Stomach (tissue), 4 donors: ENCODE data around the gene CRYBG2.
"Not testable (repeated sequence)": the region's sequence is repeated elsewhere in the genome, so short reads cannot be mapped to it uniquely, and the experiment has no call there.

Experiments used
- EP300 ChIP-seq: sonication (generic); formaldehyde crosslinking; IDR thresholded peaks from one replicate; pipeline ENCODE4 v1.6.1; 2017; ENCODE audit warnings: antibody characterized with exemption
- POLR2A ChIP-seq, 4 donors: fragments of 450-650 bp; IDR thresholded peaks; one replicate each; pipeline ENCODE4 v1.6.1; 2016; ENCODE audit warnings: antibody characterized with exemption in 4 of 4, control low read depth in 2 of 4, mild to moderate bottlenecking in 1 of 4, moderate library complexity in 1 of 4
- TF ChIP-seq, protein P1 (sequence below), 7 experiments: fragments of 450-650 bp in 4 of 7; fragments of 200-600 bp in 3 of 7; sonication (generic) in 3 of 7; IDR thresholded peaks; one replicate each; pipeline ENCODE4 v1.5.1; 2016 to 2019; ENCODE audit warnings: antibody characterized with exemption in 7 of 7, control low read depth in 2 of 7, mild to moderate bottlenecking in 1 of 7

DNA sequence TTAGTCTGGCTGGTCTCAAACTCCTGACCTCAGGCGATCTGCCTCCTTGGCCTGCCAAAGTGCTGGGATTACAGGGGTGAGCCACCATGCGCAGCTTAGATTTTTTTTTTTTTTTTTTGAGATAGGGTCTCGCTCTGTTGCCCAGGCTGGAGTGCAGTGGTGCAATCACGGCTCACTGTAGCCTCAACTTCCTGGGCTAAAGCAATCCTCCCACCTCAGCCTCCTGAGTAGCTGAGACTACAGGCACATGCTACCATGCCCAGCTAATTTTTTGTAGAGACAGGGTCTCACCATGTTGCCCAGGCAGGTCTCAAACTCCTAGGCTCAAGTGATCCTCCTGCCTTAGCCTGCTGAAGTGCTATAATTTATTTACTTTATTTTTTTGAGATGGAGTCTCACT lies 24.6 kb downstream of the CRYBG2 start:
- TF ChIP-seq POLR2A (IDR thresholded peaks at IDR 0.05); EP300: not testable (repeated sequence)
- TF ChIP-seq, protein P1, sequence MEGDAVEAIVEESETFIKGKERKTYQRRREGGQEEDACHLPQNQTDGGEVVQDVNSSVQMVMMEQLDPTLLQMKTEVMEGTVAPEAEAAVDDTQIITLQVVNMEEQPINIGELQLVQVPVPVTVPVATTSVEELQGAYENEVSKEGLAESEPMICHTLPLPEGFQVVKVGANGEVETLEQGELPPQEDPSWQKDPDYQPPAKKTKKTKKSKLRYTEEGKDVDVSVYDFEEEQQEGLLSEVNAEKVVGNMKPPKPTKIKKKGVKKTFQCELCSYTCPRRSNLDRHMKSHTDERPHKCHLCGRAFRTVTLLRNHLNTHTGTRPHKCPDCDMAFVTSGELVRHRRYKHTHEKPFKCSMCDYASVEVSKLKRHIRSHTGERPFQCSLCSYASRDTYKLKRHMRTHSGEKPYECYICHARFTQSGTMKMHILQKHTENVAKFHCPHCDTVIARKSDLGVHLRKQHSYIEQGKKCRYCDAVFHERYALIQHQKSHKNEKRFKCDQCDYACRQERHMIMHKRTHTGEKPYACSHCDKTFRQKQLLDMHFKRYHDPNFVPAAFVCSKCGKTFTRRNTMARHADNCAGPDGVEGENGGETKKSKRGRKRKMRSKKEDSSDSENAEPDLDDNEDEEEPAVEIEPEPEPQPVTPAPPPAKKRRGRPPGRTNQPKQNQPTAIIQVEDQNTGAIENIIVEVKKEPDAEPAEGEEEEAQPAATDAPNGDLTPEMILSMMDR (IDR thresholded peaks at IDR 0.05): not testable (repeated sequence)
